ENCODE results near the gene UBTD1. TPM values are rescaled to one million over a fixed set of nuclear protein-coding genes. Genes with fewer than 3 reads are reported as not detected.
A peak's percentile ranks its signal among the peaks of the same experiment; 100 is the strongest.

Gene UBTD1
- total and polyA plus RNA-seq, 10 of the 15 experiments (the other 5 are each of a cell fraction or from before 2014, with no cell fraction given) = 0.04 to 1.5 (median 1.2) TPM; not detected in 1

DNA sequence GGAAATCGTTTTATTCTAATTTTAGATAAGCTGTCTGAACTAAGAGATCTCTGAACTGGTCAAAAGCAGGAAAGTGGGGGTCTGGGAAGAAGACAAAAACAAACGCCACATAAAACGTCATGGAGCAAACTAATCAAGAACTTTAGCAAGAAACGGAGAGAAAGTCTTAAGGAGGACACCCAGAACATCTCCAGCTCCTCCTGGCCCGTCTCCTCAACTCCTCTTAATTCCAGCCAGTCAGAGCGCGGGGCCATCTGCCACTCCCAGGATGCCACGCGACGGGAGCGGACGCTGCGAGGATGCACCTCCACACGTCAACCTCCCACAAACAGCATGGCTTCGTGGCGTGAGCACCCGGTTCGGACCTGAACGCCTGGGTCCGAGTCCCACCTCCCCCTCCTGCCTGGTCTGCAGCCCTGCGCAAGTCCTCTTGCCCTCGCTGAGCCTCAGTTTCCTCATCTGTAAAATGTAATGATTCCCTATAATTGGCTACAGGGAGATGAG, 1.1 kb upstream of the UBTD1 start (continued):
- TF ChIP-seq CEBPB (IDR thresholded peaks at IDR 0.05; ENCODE audit: borderline replicate concordance in 1 of 2, low read depth in 2 of 2, low read length in 2 of 2) (no peak), ZNF207 (IDR thresholded peaks at IDR 0.05; ENCODE audit: borderline replicate concordance) (no peak), ZBED1 (IDR thresholded peaks at IDR 0.05; ENCODE audit: borderline replicate concordance) (no peak), CHD2 (IDR thresholded peaks at IDR 0.05; ENCODE audit: borderline replicate concordance, low read depth, low read length) (no peak), IKZF2 (IDR thresholded peaks at IDR 0.05) (peak; percentile 44; a peak in 1 of 4 replicates), JUND (IDR thresholded peaks at IDR 0.05; ENCODE audit: low read depth, low read length) (no peak), TARDBP (IDR thresholded peaks at IDR 0.05; ENCODE audit: borderline replicate concordance) (no peak), NFYB (IDR thresholded peaks at IDR 0.05; ENCODE audit: insufficient read depth, low read depth, low read length) (peak; percentile 83), STAT3 (IDR thresholded peaks at IDR 0.05; ENCODE audit: low read depth, low read length) (no peak), GABPA (IDR thresholded peaks at IDR 0.05; ENCODE audit: low read depth) (no peak), NFXL1 (IDR thresholded peaks at IDR 0.05; ENCODE audit: borderline replicate concordance) (no peak), KLF5 (IDR thresholded peaks at IDR 0.05; ENCODE audit: partially characterized antibody) (no peak), CHD4 (IDR thresholded peaks at IDR 0.05) (no peak), DPF2 (IDR thresholded peaks at IDR 0.05) (no peak), SP1 (IDR thresholded peaks at IDR 0.05; ENCODE audit: low read depth, low read length) (no peak), RCOR1 (conservative IDR thresholded peaks at IDR 0.05; ENCODE audit: low read depth, low read length) (no peak), PAX5 (IDR thresholded peaks at IDR 0.05; ENCODE audit: borderline replicate concordance, low read depth, low read length) (no peak)
- TF ChIP-seq, protein P1, sequence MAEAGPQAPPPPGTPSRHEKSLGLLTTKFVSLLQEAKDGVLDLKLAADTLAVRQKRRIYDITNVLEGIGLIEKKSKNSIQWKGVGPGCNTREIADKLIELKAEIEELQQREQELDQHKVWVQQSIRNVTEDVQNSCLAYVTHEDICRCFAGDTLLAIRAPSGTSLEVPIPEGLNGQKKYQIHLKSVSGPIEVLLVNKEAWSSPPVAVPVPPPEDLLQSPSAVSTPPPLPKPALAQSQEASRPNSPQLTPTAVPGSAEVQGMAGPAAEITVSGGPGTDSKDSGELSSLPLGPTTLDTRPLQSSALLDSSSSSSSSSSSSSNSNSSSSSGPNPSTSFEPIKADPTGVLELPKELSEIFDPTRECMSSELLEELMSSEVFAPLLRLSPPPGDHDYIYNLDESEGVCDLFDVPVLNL (IDR thresholded peaks at IDR 0.05; ENCODE audit: low read depth, low read length) = no peak
- TF ChIP-seq, protein P2, sequence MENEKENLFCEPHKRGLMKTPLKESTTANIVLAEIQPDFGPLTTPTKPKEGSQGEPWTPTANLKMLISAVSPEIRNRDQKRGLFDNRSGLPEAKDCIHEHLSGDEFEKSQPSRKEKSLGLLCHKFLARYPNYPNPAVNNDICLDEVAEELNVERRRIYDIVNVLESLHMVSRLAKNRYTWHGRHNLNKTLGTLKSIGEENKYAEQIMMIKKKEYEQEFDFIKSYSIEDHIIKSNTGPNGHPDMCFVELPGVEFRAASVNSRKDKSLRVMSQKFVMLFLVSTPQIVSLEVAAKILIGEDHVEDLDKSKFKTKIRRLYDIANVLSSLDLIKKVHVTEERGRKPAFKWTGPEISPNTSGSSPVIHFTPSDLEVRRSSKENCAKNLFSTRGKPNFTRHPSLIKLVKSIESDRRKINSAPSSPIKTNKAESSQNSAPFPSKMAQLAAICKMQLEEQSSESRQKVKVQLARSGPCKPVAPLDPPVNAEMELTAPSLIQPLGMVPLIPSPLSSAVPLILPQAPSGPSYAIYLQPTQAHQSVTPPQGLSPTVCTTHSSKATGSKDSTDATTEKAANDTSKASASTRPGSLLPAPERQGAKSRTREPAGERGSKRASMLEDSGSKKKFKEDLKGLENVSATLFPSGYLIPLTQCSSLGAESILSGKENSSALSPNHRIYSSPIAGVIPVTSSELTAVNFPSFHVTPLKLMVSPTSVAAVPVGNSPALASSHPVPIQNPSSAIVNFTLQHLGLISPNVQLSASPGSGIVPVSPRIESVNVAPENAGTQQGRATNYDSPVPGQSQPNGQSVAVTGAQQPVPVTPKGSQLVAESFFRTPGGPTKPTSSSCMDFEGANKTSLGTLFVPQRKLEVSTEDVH (IDR thresholded peaks at IDR 0.05; ENCODE audit: low read depth, partially characterized antibody) = no peak
- TF ChIP-seq, protein P3, sequence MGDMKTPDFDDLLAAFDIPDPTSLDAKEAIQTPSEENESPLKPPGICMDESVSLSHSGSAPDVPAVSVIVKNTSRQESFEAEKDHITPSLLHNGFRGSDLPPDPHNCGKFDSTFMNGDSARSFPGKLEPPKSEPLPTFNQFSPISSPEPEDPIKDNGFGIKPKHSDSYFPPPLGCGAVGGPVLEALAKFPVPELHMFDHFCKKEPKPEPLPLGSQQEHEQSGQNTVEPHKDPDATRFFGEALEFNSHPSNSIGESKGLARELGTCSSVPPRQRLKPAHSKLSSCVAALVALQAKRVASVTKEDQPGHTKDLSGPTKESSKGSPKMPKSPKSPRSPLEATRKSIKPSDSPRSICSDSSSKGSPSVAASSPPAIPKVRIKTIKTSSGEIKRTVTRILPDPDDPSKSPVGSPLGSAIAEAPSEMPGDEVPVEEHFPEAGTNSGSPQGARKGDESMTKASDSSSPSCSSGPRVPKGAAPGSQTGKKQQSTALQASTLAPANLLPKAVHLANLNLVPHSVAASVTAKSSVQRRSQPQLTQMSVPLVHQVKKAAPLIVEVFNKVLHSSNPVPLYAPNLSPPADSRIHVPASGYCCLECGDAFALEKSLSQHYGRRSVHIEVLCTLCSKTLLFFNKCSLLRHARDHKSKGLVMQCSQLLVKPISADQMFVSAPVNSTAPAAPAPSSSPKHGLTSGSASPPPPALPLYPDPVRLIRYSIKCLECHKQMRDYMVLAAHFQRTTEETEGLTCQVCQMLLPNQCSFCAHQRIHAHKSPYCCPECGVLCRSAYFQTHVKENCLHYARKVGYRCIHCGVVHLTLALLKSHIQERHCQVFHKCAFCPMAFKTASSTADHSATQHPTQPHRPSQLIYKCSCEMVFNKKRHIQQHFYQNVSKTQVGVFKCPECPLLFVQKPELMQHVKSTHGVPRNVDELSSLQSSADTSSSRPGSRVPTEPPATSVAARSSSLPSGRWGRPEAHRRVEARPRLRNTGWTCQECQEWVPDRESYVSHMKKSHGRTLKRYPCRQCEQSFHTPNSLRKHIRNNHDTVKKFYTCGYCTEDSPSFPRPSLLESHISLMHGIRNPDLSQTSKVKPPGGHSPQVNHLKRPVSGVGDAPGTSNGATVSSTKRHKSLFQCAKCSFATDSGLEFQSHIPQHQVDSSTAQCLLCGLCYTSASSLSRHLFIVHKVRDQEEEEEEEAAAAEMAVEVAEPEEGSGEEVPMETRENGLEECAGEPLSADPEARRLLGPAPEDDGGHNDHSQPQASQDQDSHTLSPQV (IDR thresholded peaks at IDR 0.05) = no peak
- TF ChIP-seq, protein P4, sequence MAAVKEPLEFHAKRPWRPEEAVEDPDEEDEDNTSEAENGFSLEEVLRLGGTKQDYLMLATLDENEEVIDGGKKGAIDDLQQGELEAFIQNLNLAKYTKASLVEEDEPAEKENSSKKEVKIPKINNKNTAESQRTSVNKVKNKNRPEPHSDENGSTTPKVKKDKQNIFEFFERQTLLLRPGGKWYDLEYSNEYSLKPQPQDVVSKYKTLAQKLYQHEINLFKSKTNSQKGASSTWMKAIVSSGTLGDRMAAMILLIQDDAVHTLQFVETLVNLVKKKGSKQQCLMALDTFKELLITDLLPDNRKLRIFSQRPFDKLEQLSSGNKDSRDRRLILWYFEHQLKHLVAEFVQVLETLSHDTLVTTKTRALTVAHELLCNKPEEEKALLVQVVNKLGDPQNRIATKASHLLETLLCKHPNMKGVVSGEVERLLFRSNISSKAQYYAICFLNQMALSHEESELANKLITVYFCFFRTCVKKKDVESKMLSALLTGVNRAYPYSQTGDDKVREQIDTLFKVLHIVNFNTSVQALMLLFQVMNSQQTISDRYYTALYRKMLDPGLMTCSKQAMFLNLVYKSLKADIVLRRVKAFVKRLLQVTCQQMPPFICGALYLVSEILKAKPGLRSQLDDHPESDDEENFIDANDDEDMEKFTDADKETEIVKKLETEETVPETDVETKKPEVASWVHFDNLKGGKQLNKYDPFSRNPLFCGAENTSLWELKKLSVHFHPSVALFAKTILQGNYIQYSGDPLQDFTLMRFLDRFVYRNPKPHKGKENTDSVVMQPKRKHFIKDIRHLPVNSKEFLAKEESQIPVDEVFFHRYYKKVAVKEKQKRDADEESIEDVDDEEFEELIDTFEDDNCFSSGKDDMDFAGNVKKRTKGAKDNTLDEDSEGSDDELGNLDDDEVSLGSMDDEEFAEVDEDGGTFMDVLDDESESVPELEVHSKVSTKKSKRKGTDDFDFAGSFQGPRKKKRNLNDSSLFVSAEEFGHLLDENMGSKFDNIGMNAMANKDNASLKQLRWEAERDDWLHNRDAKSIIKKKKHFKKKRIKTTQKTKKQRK (IDR thresholded peaks at IDR 0.05; ENCODE audit: low read depth, low read length) = no peak

All from GM12878 (cell line).